CD4-positive, alpha-beta T cell treated with Interleukin-12 subunit alpha and Interleukin-12 subunit beta, for 1 hour (primary cell): ENCODE results near the gene TM2D1.
"Not testable (repeated sequence)": the region's sequence is repeated elsewhere in the genome, so short reads cannot be mapped to it uniquely, and the experiment has no call there.

ENCODE experiments used
- DNase-seq: peaks from one replicate; pipeline ENCODE4 v3.0.0-alpha.2; 2020

The TM2D1 gene

GRCh38 chr1:61711969-61712368, 13.0 kb downstream of the TM2D1 start:
- no peak for DNase-seq

GRCh38 chr1:61711257-61711656, 13.7 kb downstream of the TM2D1 start:
- not testable (repeated sequence) for DNase-seq

- no peak for DNase-seq
Measured at GRCh38 chr1:61709908-61710289, 15.0 kb downstream of the TM2D1 start.

GRCh38 chr1:61708953-61709907, 15.7 kb downstream of the TM2D1 start:
- no peak for DNase-seq

- DNase-seq, result no peak
Measured at GRCh38 chr1:61699911-61700851, 24.8 kb downstream of the TM2D1 start.

GRCh38 chr1:61692155-61692800, 32.7 kb downstream of the TM2D1 start:
- DNase-seq, result no peak

GRCh38 chr1:61687901-61688300, 37.0 kb downstream of the TM2D1 start:
- no peak for DNase-seq

GRCh38 chr1:61682891-61683290, 42.0 kb downstream of the TM2D1 start:
- no peak for DNase-seq

GRCh38 chr1:61680500-61680899, 44.4 kb downstream of the TM2D1 start:
- no peak for DNase-seq

GRCh38 chr1:61676881-61677280, 48.1 kb downstream of the TM2D1 start:
- DNase-seq, result not testable (repeated sequence)

- DNase-seq, result no peak
Measured at GRCh38 chr1:61674221-61674620, 50.7 kb downstream of the TM2D1 start.

GRCh38 chr1:61672376-61672775, 52.6 kb downstream of the TM2D1 start:
- no peak for DNase-seq

- DNase-seq, result no peak
Measured at GRCh38 chr1:61670445-61670844, 54.5 kb downstream of the TM2D1 start.

GRCh38 chr1:61670016-61670415, 54.9 kb downstream of the TM2D1 start:
- no peak for DNase-seq

GRCh38 chr1:61659061-61659460, 65.9 kb downstream of the TM2D1 start:
- DNase-seq, result no peak

- no peak for DNase-seq
Measured at GRCh38 chr1:61655453-61655852, 69.5 kb downstream of the TM2D1 start.

GRCh38 chr1:61654067-61654466, 70.9 kb downstream of the TM2D1 start:
- no peak for DNase-seq

GRCh38 chr1:61648983-61649742, 75.8 kb downstream of the TM2D1 start:
- no peak for DNase-seq

- DNase-seq, result no peak
Measured at GRCh38 chr1:61647142-61647541, 77.8 kb downstream of the TM2D1 start.

GRCh38 chr1:61645476-61645875, 79.5 kb downstream of the TM2D1 start:
- DNase-seq, result no peak

- DNase-seq, result no peak
Measured at GRCh38 chr1:61644303-61644702, 80.6 kb downstream of the TM2D1 start.
